OCI-LY3 (cell line): Measurements from ENCODE around the gene ANP32D.

Experiments
- EZH2phosphoT487 ChIP-seq: fragments of 200-600 bp; shearing (Covaris generic); IDR thresholded peaks from 2 replicates; pipeline ENCODE4 v1.6.1; 2018; ENCODE audit warnings: antibody characterized with exemption, mixed run types, low read depth
- TF ChIP-seq, protein P1 (sequence below): fragments of 200-600, 300-600 bp; sonication (generic); IDR thresholded peaks from 2 replicates; pipeline ENCODE4 v1.5.1; 2014; ENCODE audit warnings: antibody characterized with exemption, low read length, low read depth

DNA sequence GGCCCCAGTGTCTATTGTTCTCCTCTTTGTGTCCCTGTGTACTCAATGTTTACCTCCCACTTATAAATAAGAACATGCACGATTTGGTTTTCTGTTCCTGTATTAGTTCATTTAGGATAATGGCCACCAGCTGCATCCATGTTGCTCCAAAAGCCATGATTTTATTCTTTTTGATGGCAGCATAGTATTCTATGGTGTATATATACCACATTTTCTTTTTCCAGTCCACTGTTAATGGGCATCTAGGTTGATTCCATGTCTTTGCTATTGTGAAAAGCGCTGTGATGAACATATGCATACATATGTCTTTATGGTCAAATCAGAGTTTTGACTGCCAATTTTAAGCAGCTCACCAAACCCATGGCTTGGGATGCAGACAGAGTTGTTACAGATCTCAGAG is 17.2 kb upstream of the ANP32D start:
- TF ChIP-seq, protein P1, sequence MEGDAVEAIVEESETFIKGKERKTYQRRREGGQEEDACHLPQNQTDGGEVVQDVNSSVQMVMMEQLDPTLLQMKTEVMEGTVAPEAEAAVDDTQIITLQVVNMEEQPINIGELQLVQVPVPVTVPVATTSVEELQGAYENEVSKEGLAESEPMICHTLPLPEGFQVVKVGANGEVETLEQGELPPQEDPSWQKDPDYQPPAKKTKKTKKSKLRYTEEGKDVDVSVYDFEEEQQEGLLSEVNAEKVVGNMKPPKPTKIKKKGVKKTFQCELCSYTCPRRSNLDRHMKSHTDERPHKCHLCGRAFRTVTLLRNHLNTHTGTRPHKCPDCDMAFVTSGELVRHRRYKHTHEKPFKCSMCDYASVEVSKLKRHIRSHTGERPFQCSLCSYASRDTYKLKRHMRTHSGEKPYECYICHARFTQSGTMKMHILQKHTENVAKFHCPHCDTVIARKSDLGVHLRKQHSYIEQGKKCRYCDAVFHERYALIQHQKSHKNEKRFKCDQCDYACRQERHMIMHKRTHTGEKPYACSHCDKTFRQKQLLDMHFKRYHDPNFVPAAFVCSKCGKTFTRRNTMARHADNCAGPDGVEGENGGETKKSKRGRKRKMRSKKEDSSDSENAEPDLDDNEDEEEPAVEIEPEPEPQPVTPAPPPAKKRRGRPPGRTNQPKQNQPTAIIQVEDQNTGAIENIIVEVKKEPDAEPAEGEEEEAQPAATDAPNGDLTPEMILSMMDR, result no peak
- TF ChIP-seq EZH2phosphoT487, result no peak
